Ecto neural progenitor cell (in vitro differentiated cells): Measurements from ENCODE around the gene MTCL3.
A peak's percentile ranks its signal among the peaks of the same experiment; 100 is the strongest.

Source experiments
- DNase-seq: peaks from one replicate; pipeline ENCODE4 v3.0.0-alpha.2; 2018; ENCODE audit warnings: low spot score

MTCL3 gene

DNA sequence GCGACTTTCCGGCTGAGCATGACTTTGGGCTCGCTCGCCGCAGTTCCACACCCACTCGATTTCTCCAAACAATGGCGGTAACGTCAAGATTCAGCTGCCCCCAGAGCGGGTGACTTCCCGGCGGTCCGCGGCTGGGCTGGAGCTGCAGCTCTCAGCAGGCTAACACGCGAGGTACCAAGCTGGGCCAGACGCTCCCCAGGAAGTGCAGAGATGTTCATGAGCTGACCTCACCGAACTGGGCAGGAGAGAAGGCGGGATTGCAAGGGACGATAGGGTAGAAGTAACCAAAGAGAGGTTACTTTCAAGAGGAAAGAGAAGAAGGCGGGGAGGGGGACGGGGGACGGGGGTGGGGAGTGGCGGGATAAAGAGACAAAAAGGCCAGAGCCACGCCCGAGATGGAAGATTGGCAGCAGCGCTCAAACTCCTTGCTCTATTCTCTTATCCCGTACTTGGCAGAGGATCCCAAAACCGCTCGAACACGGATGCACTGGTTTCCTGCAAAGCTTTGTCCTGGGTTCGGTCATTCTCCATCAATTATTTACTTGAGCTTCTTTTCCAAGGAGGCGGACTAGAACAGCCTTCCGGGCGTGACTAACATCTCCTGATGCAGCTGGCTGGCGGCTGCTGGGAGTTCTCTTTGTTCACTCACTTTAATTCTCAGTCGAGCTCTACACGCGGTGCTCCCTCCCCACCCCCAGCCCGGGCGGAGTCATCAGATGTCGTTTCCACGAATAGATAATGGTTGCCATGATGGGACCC is at the start of gene MTCL3:
Gene MTCL3, minus strand, starts transcription at position 626 of the 759 bp plus-strand sequence.
- DNase-seq = peak; percentile 86

DNA sequence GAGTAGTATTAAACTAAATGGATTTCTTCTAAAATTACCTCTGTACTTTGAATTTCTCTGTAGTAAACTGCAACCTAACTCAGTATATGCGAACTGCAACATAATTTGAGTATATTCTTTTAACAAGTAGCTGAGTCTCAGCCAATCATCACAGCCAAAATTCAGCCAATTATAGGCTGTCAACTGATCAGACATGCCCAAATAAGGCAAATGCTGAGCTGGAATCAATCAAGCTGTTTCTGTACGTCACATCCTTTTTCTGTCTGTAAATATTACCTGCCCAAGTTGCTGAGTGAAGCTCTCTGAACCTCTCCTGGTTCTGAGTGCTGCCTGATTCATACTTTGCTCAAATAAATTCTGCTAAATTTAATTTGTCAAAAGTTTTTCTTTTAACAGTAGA is 48.3 kb upstream of the MTCL3 start:
- no peak for DNase-seq

DNA sequence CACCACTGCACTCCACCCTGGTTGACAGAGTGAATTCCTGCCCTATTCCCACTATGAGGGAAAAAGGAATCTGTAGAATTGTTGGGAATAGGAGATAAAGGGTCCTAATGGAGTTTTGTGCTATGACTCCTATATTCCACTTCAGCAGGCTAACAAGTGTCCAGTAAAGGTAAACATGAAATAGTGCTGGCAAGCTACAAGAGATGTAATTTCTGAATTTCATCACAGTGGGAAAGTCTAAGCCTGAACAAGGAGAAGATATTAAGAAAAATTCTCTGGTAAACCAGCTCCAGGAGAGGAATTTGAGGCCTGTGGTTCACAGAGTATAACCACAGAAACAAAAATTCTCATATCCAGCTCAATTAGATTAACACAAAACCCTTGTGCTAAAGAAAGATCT is 47.5 kb upstream of the MTCL3 start:
- DNase-seq = no peak

DNA sequence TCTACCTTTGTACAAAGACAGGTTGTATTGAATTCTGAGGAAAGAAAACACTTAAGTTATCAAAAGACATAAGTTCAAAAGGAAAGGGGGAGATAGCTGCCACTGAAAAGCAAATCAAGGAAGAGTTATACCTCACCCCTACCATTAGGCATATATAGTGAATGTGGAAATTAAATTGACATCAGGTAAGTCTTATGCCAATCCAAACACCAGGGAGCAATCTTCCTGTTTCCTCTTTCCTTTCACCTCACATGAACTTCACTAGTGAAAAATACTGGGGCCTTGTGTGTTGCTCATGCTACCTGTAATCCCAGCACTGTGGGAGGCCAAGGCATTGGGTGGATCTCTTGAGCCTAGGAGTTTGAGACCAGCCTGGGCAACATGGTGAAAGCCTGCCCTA is 47.0 kb upstream of the MTCL3 start:
- DNase-seq = no peak

DNA sequence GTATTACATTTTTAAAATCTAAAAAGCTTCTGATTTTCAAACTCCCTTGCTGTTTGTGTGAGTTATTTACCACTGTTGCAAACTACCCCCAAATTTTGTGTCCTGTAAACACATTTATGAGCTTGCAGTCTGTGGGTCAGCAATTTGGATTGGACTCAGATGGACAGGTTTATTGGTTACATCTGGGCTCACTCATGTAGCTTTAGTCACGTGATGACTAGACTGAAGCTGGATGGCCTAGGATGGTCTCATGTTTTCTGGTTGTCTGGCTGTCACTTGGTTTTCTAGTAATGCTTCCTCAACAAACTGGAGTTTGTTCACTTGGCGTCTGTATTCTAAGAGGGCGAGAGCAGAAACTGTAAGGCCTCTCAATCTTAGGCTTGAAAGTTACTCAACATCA is 45.6 kb upstream of the MTCL3 start:
- DNase-seq = no peak

DNA sequence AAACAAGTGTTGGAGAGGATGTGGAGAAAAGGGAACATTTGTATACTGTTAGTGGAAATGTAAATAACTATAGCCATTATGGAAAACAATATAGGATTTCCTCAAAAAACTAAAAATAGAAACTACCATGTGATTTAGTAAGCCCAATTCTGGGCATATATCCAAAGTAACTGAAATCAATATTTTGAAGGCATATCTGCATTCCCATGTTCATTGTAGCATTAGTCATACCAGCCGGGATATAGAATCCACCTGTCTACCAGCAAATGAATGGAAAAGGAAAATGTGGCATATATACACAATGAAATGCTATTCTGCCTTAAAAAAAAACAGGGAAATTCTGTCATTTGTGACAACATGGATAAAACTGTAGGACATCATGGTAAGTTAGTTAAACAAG is 42.5 kb upstream of the MTCL3 start:
- DNase-seq = no peak

DNA sequence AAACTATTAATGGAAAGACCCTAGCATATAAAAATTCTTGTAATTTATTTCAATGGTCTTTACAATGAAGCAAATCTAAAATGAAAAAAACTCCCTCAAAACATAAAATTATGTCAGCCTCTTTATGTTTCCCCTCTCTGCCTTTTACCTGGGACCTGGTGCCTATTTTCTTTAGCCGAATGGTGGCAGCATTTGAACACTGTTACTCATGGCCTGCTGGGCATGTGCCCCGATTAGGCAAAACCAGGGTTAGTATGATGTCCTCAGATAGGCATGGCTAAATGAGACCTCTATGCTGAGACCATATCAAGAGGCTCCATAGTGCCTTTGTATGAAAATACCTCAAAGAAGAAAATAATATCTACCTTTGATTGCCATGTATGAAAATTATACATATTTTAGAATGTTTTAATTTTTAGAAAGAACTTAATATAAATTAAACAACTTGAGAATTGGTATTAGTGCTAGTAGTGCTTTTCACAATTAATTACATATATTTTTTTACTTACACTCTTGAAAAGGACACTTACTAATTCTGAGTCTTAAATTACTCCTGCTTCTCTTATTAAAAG is 35.4 kb upstream of the MTCL3 start:
- peak; percentile 50 for DNase-seq

DNA sequence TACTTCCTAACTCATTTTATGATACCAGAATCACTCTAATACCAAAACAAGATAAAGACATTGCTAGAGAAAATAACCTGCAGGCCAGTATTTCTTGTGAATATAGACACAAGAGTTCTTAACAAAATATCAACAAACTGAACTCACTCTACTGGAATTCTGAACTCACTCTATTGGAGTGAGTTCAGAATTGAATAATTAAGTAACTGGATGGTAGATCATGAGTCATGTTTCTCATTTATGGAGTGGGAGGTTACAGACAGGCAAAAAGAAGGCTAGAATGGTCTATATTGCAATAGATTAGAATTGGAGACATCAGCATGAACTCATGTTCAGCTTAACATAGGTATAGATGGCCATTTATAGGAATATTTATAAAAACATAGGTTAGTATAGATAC is 31.3 kb upstream of the MTCL3 start:
- no peak for DNase-seq

DNA sequence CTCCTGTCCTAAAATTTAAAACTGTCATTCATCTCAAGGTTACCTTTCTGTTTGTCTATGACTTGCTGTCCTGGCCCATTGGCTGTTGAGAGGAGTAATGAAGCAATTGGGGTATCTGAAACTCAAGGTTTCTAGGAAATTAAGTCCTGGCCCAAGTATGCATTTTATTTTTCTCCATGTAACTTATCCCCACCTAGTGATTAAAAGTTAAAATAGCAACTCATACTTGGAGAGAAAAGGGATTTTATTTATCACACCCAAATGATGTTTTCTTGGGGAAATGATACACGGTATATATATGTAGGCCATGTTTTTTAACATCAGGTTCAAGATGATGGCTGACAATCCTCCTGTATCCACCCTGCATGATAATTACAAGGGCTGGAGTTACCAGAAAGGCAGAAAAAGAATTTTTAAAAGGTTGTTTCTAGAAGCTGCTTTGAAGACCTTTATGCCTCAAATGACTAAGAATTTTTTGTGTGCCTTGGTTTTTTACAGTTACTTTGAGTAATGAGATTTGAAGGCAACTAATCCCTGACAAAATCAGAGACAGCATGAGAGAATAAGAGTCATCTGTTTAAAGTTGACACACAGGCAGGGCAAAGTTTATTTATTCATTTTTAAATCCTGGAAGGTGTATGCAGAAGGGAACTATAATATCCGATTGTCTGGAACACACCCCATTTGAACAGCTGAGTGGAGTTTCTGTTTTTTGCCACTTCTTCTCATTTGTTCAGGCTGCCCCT is 28.9 kb upstream of the MTCL3 start:
- DNase-seq = no peak

DNA sequence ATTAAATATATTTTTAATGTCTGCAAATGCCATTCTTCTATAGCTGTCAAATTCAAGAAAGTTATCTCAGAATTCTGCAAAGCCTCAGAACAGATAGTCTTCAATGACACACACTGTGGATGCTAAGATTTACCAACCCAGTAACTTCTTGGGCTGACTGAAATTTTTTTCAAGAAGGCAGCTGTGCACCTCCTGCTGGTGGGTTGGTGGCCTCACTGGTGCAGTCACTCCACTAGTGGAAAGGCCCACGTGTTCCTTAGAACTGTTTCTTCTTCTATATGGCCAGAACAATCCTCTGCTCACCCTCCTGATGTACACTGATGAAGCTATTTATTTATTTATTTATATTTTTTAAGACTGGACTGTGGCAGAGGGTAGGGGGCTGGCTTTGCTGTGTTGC is 28.1 kb upstream of the MTCL3 start:
- no peak for DNase-seq

DNA sequence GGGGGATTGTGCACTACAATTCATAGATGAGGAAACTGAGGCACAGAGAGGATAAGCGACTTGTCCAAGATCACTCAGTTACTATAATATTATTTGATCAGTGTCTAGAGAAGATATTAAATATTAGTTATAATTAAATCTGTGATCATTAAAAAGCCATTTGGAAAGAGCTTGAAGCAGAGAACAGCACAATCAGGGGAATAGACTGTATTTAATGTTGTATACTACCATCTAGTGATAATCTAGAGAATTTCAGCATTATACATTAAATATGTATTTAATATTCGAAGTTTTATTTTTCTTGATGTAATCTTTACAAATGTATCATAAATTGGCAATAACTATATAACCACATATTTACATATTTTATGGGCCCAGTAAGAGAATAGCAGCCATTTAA is 20.1 kb upstream of the MTCL3 start:
- DNase-seq = no peak

DNA sequence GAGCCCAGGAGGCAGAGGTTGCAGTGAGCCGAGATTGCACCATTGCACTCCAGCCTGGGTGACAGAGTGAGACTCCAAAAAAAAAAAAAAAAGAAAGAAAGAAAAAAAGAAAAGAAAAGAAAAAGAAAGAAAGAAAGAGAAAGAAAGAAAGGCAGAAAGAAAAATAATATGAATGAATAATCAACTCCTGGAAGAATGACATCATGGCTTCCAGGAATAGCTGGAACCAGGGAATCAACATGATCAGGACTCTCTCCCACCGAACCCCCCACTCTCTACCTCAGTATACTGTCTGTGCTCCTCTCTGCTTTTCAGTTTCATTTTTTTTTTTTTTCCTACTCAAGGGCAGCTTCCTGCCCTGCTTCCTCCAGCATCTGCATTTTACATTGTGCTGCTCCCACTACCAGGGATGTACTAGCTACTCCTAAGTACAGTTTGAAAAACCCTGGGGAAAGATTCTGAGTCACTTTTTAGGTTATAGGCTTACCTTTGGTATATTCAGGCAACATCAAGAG is 19.7 kb upstream of the MTCL3 start:
- no peak for DNase-seq

DNA sequence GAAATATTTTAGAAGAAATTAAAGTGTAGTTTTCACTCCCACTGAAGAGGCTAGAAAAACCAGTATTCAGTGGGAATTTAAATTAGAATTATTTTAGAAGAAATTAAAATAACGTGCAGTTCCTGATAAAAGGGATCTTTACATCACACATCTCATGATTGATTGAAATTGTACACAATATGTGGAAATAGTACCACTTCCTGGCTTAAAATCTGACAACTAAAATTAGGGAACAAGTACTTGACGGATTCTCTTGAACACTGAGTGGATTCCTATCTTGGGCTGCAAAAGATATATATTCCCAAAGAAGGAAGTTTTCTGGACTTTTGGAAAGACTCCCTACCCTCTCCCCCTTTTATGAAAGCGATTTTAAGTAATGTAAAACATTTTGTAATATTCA is 14.6 kb upstream of the MTCL3 start:
- DNase-seq = no peak

DNA sequence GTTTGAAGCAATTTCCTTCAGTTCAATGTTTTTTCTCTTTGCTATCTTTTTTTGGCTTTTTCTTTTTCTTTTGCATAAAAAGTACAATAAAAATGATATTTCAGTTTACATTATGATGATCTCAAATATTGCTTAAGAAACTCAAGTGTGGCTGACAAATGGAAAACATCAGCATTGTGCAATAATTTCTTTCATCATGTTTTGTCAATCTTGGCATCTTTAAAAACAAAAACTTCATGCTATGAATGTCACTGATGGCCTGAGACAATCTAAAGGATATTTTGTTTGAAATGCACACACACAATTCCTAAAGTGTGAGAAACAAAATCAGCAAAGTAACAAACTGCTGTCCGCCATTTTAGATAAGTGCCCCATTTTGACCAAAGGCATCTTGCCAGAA is 13.9 kb upstream of the MTCL3 start:
- no peak for DNase-seq

DNA sequence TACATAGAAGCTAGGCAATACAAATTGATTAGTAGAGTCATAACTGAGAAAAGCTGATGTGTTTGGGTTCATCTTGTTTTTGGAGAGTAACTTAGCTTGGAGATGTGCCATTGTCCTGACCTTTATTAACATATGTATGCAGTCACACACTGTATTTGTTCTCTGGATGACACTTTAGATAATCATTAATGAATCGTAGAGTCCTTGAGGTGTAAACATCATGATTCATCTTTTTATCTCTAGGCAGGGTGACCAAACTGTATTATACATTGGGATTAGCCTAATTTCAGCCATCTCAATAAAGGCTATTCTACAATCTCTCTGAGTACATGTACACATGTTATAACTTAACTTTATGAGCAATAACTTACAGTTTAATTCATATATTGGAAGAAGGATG is 3.6 kb upstream of the MTCL3 start:
- DNase-seq = no peak

DNA sequence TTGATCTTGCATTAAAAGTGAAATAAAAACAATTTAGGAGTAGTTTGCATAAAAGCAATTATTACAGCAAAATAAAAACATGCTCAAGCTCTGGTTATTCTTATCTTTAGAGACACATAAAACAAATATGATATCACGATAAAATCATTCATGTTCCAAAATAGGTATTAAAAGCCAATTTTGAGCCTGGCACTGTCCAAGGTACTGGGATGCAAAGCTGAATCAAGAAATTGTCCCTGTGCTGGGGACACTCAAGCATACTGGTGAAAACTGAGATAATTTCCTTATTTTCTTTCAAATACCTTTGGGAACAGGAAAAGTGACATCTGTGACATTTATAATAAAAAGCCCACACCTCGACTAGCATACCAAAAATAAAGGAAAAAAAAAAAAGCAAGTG is 931 bp upstream of the MTCL3 start:
- no peak for DNase-seq

DNA sequence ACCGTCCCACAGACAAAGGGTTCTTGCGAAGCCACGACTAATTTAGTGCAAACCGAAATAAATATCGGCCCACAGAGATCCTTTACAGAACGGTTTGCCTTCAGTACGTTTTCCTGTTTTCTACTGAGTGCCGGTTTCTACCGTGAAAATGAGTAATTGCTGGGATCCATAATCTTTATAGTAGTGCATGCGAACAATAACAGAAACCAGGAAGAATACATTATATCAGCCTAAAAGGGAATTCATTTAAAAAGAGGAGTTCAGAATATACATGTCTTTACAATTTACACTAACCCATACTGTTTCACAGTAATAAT is 292 bp upstream of the MTCL3 start:
- no peak for DNase-seq

DNA sequence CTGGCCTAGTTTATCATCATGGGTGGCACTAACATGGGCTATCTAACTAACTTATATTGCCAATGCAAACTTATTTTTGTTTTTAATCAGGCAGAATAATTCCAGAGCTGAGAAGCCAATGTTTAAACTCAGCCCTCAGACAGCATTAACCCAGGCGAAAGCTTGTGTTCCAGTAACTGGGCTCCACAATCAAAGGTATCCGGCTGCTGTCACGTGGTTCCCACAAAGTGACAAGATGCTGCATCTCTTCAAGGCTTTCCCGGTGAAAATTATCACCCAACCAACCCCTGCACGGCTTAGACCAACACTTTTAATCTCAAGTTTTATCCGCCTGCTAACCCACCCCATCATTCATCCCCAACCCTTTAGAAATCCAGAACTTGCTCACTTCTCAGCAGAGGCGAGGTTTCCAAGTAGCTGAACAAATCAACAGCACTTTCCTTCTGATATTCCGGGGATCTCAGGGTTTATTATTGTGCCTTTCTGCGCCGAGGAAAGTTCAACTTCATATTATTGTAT is 885 bp downstream of the MTCL3 start:
- peak; percentile 53 for DNase-seq

DNA sequence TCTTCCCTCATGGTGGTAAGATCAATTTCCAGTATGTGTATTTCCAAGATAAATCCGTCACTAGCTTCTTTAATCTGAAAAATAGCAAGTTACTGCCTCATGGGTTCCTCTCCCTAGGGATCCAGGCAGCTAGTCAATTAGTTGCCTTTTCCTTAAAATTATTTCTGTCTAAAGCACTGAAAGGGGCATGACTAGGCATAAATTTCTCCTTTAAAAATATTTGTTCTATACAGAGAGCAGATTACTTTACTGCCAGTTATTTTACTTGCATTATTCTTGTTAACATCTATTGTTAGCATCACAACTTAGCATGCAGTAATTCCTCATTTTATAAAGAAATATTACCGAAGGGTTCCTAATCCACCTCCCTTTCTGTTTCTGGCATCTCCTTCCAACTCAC is 1.4 kb downstream of the MTCL3 start:
- no peak for DNase-seq

DNA sequence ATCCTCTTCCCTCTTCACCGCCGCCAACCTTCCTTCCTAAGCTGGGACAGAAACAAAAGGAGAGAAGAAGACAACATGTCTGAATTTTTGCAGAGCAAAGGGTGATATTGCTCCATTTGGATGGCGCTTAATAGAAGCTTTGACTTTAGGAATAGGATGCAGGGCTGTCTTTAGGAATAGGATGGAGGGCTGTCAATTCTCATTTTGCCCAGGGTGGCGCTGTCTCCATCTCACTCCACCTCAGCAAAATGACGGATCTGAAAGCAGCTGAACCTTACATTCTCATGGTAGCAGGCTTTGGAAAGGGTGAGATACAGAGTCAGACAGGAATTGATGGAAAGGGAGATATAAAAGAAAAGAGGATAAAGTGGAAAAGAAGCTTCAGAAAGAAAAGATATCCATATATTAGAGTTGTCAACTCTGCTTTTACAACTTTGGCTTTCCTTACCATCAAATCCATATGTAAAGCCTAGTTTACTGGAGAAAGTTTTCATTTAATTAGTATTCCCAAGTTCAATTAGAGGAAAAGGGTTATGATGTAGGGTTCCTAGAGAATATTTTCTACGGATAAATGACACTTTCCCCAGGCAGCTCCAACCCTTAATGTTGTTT is 2.4 kb downstream of the MTCL3 start:
- DNase-seq = peak; percentile 67

DNA sequence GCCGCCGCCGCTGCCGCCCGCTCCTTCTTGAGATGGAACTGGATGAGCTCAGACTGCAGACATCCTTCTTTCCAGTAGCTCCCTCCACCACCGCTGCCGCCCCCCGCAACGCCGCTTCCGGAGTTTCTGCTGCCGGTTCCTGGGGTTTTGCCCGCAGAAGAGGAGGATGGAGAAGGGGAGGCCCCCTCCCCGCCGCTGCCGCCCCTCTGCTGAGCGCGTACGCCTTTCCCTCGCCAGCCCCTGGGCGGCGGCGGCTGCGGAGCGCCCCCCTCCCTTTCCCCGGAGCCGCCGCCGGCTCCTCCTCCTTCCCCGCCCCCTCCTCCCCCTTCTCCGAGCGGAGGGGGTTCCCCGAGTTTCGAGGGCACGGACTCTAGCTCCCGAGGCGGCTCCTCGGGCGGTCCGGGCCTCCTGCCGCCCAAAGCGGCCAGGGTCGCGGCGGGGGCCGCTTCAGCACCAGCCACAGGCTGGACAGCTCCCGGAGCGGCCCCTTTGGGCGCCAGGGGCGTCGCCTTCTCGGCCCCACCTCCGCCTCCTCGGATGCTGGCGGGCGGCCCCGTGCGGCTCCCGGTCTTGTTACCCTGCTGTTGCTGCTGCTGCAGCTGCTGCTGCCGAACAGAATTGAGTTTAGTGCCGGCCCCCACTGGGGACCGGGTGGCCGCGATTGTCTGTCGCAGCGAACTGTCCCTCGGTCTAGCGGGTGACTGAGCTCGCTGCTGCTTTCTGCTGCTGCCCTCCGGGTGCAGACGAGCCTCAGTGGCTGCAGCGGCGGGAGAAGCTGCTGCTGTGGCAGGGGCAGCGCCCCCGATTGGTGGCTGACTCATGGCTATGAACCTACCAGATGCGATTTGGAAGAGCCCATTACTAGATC is 3.1 kb downstream of the MTCL3 start:
- DNase-seq = peak; percentile 87
